Testis (tissue), 3 donors: ENCODE measurements around the gene TMEM120B. TPM values are rescaled to one million over a fixed set of nuclear protein-coding genes. Genes with fewer than 3 reads are reported as not detected.
A peak's percentile ranks its signal among the peaks of the same experiment; 100 is the strongest.

Experiments
- DNase-seq: peaks from one replicate; pipeline ENCODE4 v3.0.0-alpha.2; 2019
- H3K27ac ChIP-seq, 2 donors: fragments of 200-600 bp; sonication (generic); one replicate each; pipeline ENCODE4 v1.5.1; 2019
- H3K27me3 ChIP-seq: fragments of 200-600 bp; sonication (generic); one replicate; pipeline ENCODE4 v1.5.1; 2019
- H3K36me3 ChIP-seq: fragments of 200-600 bp; sonication (generic); one replicate; pipeline ENCODE4 v1.5.1; 2017; ENCODE audit warnings: low read depth; ENCODE audit errors: missing control alignments
- H3K4me1 ChIP-seq: fragments of 200-600 bp; sonication (generic); one replicate; pipeline ENCODE4 v1.5.1; 2019
- H3K4me3 ChIP-seq, 2 donors: fragments of 200-600 bp; sonication (generic); one replicate each; pipeline ENCODE4 v1.5.1; 2017 to 2019
- H3K9me3 ChIP-seq: fragments of 200-600 bp; sonication (generic); one replicate; pipeline ENCODE4 v1.5.1; 2017
- CTCF ChIP-seq, 3 experiments: fragments of 450-650 bp in 2 of 3; fragments of 200-600 bp in 1 of 3; sonication (generic) in 1 of 3; IDR thresholded peaks; one replicate each; pipeline ENCODE4 v1.5.1; 2016 to 2019; ENCODE audit warnings: antibody characterized with exemption in 3 of 3, mild to moderate bottlenecking in 2 of 3, moderate library complexity in 1 of 3
- POLR2A ChIP-seq: fragments of 450-650 bp; IDR thresholded peaks from one replicate; pipeline ENCODE4 v1.6.1; 2017; ENCODE audit warnings: antibody characterized with exemption, mild to moderate bottlenecking, moderate library complexity
- WGBS, 2 donors: methylation state at CpG; one replicate each; pipeline ENCODE4 v1.1.5; 2018; 5-methylcytosine and 5-hydroxymethylcytosine counted together
- intact Hi-C: fragments of 100-400 bp; cut with DNase I; formaldehyde crosslinking; loops from one replicate; pipeline ENCODE4 v1.15.1; 2023; ENCODE audit warnings: low total_unique reads
- polyA plus RNA-seq: library from polyadenylated mRNA; stranded (reverse); fragments of 350-450 nt; fragmentation: Illumina TruSeq; extraction: RNeasy Lipid Tissue Mini Kit (QIAGEN cat#74804); gene quantifications from one replicate; pipeline ENCODE4 v1.2.3, GENCODE V29; 2014; ENCODE audit warnings: low read depth, low replicate concordance; ENCODE audit not compliant: insufficient read depth
- total RNA-seq, 2 donors: library from RNA; depleted of rRNA; stranded (reverse); fragments of >200 nt; gene quantifications; one replicate each; pipeline ENCODE4 v1.2.3, GENCODE V29; 2016

TMEM120B gene
- total and polyA plus RNA-seq, 3 donors from 2014 or later, result 4.9 to 17.2 (median 16.9) TPM

DNA sequence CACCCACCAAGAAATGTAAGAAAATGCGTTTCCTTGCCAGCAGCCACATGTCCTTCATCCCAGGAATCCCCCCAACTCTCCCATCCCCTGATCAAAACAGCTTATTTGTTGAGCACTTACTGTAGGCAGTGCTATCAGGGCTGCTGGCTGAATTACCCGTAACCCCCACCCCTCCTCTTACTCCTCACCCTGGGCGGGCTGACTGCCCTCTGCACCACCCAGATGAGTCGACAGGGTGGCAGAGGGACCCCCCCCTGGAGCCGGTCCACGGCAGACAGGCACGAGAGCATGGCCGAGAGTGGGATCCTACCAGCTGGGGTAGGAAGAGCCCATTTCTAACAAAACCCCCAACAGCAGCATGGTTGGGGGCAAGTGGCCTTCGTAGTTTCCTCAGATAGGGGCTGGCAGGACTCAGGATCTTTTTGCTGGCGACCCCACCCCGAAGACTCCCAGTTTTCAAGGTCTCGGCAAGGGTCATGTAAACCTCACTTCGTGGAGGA, 82.0 kb downstream of the TMEM120B start:
- Histone ChIP-seq H3K36me3 (no peaks in the 10 kb centered on the region), H3K27ac (peak overlapping the region; percentile 64 to 78), H3K27me3 (no peaks in the 10 kb centered on the region), H3K9me3 (no peaks in the 10 kb centered on the region), H3K4me1 (peaks cover 60% of the 10 kb centered on the region), H3K4me3 (no peak overlapping the region)
- TF ChIP-seq POLR2A (no peak), CTCF (IDR thresholded peaks at IDR 0.05) (no peak)
- DNase-seq, result no peak
- intact Hi-C loops, result loop anchor here (2.0 to 5.0 kb wide), 2 partner anchors 16 to 92 kb away; no protein-coding TSS in a partner anchor
- 0 to 8% methylated on average over 3 to 13 of the region's 13 CpGs for WGBS, 2 donors

DNA sequence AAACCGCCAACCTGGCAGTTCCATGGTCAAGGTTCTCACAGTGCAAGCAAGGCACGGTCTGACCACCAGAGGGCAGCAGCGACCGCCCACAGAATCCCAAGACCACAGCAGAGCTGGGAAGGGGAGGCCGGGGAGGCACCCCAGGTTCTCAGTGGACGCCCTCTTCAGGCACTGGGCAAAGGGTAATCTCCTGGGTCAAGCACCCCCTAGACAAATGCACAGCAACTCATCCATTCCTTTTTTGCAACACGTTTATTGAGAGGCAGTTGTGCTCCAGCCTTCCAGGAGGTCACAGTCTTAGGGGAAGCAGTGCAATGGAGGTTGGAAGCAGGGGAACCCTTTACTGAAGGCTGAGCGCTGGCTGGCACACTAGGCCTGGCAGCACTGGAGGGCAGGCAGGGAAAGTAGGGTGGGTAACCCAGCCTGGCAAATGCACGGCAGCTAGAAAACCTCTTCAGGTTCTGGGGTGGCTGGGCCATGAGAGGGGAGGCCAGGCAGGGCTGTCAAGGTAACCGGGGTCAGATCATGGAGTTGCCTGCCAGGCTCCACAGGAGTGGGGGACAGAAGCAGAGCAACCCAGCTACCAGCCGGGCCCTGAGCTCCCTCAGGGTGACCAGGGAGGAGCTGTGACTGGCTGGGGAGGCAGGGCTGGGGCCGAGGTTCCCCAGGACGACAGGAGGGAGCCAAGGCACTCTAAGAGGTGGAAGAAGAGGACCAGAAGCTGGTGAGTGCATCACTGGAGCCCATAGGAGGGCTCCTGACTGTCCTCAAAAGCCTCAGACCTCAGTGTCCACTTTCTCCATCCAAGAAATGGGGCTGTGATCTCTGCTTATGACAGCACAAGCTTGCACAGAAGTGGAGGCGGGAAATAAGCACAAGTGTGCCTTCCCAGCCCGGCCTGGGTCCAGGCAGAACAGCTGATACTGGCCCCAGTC, 82.7 kb downstream of the TMEM120B start:
- 46 to 48% methylated on average over 12 to 15 of the region's 15 CpGs for WGBS, 2 donors
- H3K9me3 ChIP-seq, result no peaks in the 10 kb centered on the region
- peaks cover 60% of the 10 kb centered on the region for H3K4me1 ChIP-seq
- TF ChIP-seq POLR2A (no peak), CTCF (IDR thresholded peaks at IDR 0.05) (peak; percentile 94 to 98 (median 96))
- intact Hi-C loops, result loop anchor here (2.0 kb wide), 1 partner anchor 16 kb away; no protein-coding TSS in a partner anchor
- no peaks in the 10 kb centered on the region for H3K27me3 ChIP-seq
- DNase-seq, result peak; percentile 94
- peak overlapping the region; percentile 64 to 78 for H3K27ac ChIP-seq
- no peaks in the 10 kb centered on the region for H3K36me3 ChIP-seq
- H3K4me3 ChIP-seq, result no peak overlapping the region

DNA sequence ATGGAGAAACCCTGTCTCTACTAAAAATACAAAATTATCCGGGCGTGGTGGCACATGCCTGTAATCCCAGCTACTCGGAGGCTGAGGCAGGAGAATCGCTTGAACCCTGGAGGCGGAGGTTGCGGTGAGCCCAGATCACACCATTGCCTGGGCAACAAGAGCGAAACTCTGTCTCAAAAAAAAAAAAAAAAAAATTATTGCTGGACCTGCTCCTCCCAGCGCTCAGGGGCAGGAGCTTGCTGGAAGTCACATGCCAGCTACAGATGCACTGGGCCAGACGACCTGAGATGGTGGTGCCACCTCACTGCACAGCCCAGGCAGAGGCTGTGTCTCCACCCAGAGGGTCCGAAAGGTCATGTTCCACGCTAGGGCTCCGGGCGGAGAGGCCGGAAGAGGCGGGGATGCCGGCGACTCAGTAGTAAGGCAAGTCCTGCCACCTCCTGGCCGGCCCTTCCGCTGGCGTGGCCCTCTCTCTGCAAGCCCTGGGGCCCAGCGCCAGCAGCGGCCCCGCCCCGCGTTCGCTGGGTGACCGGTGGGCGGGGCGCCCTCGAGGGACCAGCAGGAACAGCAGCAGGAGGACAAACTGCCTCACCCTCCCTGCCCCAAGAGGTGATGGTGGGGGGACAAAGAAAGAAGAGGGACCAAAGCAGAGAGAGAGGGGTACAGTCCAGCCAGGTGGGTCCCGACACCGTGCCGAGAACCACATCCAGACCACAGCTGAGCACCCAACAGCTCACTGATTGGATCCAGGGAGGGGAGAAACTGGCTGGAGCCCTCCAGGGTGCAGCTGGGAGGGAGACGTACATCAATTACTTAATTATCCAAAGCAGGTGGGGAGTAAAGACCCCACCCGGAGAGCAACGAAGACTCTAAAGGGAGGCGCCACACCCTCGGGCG, 84.6 kb downstream of the TMEM120B start:
- DNase-seq, result peak; percentile 96
- Histone ChIP-seq H3K27ac (peak overlapping the region; percentile 99), H3K27me3 (no peaks in the 10 kb centered on the region), H3K9me3 (no peaks in the 10 kb centered on the region), H3K4me3 (no peak overlapping the region), H3K4me1 (peaks cover 71% of the 10 kb centered on the region), H3K36me3 (no peaks in the 10 kb centered on the region)
- intact Hi-C loops, result no loop called here
- 40 to 44% methylated on average over 15 to 39 of the region's 39 CpGs for WGBS, 2 donors
- TF ChIP-seq CTCF (IDR thresholded peaks at IDR 0.05) (peak; percentile 11 to 42 (median 33)), POLR2A (no peak)

DNA sequence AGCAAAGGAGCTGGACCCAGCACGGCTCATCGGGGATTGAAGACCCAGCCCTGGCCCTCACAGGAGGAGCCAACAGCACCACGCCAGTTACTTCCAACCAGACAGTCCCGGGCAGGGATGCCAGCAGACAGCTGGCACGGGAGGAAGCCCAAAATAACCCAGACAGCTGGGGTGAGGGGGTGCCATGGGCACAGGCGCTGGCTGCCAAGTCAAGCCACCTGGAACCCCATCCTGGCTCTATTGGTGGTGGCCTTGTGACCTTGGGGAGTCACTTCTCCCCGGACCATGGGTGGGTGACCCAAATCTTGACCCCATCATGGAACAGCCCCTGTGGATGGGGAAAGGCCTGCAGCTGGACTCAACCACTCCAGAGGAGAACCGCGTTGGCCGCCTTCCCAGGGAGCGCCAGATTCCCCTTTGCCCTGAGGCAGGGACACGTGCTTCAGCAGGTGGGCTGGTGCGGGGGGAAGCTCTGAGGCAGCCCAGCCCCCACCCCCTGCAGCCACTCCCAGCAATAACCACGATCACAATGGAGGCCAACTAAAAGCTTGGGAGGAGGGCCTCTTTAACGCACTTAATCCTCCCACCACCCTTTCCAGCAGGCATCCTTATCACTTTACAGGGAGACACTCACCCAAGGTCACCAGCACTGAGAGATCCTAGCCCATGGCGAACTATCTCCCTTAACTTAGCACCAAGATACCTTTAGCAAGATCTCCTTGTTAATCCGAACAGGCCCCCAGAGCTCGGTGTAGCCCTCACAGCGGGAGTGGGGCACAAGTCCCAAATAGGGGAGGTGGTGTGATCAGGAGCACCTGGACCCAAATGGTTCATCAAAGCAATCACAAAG, 85.6 kb downstream of the TMEM120B start:
- no peak for TF ChIP-seq CTCF (IDR thresholded peaks at IDR 0.05)
- TF ChIP-seq POLR2A, result no peak
- peaks cover 73% of the 10 kb centered on the region for H3K4me1 ChIP-seq
- DNase-seq, result peak; percentile 80
- no peak overlapping the region for H3K4me3 ChIP-seq
- 19 to 25% methylated on average over 11 to 19 of the region's 19 CpGs for WGBS, 2 donors
- intact Hi-C loops, result no loop called here
- H3K9me3 ChIP-seq, result no peaks in the 10 kb centered on the region
- peak overlapping the region; percentile 99 for H3K27ac ChIP-seq
- no peaks in the 10 kb centered on the region for H3K27me3 ChIP-seq
- no peaks in the 10 kb centered on the region for H3K36me3 ChIP-seq
